ENCODE data around the gene ZBTB21. TPM values are rescaled to one million over a fixed set of nuclear protein-coding genes. Genes with fewer than 3 reads are reported as not detected.

The ZBTB21 gene
- total RNA-seq, 1 donor from 2014 or later: 25.3 TPM

DNA sequence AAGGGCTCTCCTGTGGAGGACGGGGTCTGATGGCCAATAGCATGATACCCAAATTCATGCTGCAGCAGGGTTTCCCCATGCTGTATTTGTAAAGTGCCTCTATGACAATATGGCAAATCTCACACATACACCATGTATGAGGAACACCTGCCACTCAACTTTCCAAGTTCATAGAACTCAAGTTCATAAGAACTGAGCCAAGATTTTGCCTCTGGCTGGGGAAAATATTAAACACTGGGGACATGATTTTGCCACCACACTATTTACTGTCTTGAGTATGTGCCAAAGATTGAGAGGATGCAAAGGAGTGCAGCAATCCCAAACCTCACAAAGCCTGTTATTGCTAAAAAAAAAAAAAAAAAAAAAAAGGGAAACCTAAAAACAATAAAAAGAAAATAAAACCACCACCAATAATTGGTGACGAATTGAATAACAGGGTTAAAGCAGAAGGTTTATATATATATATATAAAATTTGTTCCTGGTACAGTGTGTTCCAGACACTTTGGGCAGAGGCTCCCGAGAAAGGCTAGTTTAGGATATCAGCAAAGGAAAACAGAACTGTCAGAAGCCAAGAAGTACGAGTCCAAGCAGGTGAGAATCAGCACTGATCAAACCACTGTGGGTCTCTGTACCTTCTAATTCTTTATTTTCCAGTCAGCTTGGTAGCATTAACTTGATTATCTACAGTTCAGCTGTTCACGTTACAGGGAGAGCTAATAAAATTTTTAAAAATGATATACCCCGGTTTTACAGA lies 24.3 kb downstream of the ZBTB21 start:
- Histone ChIP-seq H2AFZ (replicated peaks) (no peak overlapping the region), H3K4me3 (no peak overlapping the region), H3K4me2 (no peak overlapping the region), H3K36me3 (no peaks in the 10 kb centered on the region), H3K9me3 (ENCODE audit: low read depth) (no peaks in the 10 kb centered on the region), H3K79me2 (ENCODE audit: low read depth) (no peaks in the 10 kb centered on the region), H3K27ac (no peak overlapping the region), H3K27me3 (no peaks in the 10 kb centered on the region), H3F3A (ENCODE audit: low read depth) (no peaks in the 10 kb centered on the region), H3K9ac (no peak overlapping the region), H4K20me1 (ENCODE audit: low read depth) (no peaks in the 10 kb centered on the region), H3K4me1 (no peaks in the 10 kb centered on the region)
- peaks cover 7% of the 10 kb centered on the region for H3K9me3 Mint-ChIP-seq
- TF ChIP-seq EZH2phosphoT487 (IDR thresholded peaks at IDR 0.05) (no peak), EZH2 (IDR thresholded peaks at IDR 0.05) (no peak)
- TF ChIP-seq, protein P1, sequence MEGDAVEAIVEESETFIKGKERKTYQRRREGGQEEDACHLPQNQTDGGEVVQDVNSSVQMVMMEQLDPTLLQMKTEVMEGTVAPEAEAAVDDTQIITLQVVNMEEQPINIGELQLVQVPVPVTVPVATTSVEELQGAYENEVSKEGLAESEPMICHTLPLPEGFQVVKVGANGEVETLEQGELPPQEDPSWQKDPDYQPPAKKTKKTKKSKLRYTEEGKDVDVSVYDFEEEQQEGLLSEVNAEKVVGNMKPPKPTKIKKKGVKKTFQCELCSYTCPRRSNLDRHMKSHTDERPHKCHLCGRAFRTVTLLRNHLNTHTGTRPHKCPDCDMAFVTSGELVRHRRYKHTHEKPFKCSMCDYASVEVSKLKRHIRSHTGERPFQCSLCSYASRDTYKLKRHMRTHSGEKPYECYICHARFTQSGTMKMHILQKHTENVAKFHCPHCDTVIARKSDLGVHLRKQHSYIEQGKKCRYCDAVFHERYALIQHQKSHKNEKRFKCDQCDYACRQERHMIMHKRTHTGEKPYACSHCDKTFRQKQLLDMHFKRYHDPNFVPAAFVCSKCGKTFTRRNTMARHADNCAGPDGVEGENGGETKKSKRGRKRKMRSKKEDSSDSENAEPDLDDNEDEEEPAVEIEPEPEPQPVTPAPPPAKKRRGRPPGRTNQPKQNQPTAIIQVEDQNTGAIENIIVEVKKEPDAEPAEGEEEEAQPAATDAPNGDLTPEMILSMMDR (IDR thresholded peaks at IDR 0.05): no peak
- DNase-seq (ENCODE audit: low spot score): no peak
- no peaks in the 10 kb centered on the region for H3K4me1 Mint-ChIP-seq
- H3K27ac Mint-ChIP-seq: no peak overlapping the region
- peaks cover 2% of the 10 kb centered on the region for H3K36me3 Mint-ChIP-seq
- no peak overlapping the region for H3K4me3 Mint-ChIP-seq
- peaks cover 2% of the 10 kb centered on the region for H3K27me3 Mint-ChIP-seq (ENCODE audit: insufficient read depth, low read depth)

DNA sequence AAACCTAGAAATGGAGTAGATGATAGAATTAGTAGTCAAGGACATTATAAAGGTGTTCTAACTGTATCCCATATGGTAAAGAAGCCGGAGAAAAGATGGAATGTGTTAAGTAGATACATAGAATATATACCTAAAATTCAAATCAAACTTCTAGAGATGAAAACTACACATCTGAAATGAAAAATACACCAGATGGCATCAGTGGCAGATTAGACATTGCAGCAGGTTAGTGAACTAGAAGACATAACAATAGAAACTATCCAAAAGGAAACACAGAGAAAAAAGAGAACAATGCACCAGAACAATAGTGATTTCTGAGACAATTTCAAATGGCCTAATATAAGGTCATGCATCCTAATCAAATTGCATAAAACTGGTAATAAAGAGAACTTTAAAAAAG lies 26.9 kb downstream of the ZBTB21 start:
- no peak for TF ChIP-seq EZH2phosphoT487 (IDR thresholded peaks at IDR 0.05)
- TF ChIP-seq, protein P1 (IDR thresholded peaks at IDR 0.05): no peak
- no peak for TF ChIP-seq EZH2 (IDR thresholded peaks at IDR 0.05)
- Histone ChIP-seq H3K9me3 (ENCODE audit: low read depth) (peaks cover 3% of the 10 kb centered on the region), H3K4me1 (no peaks in the 10 kb centered on the region), H3K27me3 (no peaks in the 10 kb centered on the region), H3K36me3 (no peaks in the 10 kb centered on the region), H4K20me1 (ENCODE audit: low read depth) (no peaks in the 10 kb centered on the region), H3K4me2 (no peak overlapping the region), H3K4me3 (no peak overlapping the region), H3F3A (ENCODE audit: low read depth) (no peaks in the 10 kb centered on the region), H3K27ac (no peak overlapping the region), H3K9ac (no peak overlapping the region), H2AFZ (replicated peaks) (no peak overlapping the region), H3K79me2 (ENCODE audit: low read depth) (no peaks in the 10 kb centered on the region)
- no peaks in the 10 kb centered on the region for H3K4me1 Mint-ChIP-seq
- no peak for DNase-seq (ENCODE audit: low spot score)
- H3K36me3 Mint-ChIP-seq: peaks cover 2% of the 10 kb centered on the region
- peaks cover 2% of the 10 kb centered on the region for H3K27me3 Mint-ChIP-seq (ENCODE audit: insufficient read depth, low read depth)
- no peak overlapping the region for H3K27ac Mint-ChIP-seq
- no peak overlapping the region for H3K4me3 Mint-ChIP-seq
- peaks cover 16% of the 10 kb centered on the region for H3K9me3 Mint-ChIP-seq

DNA sequence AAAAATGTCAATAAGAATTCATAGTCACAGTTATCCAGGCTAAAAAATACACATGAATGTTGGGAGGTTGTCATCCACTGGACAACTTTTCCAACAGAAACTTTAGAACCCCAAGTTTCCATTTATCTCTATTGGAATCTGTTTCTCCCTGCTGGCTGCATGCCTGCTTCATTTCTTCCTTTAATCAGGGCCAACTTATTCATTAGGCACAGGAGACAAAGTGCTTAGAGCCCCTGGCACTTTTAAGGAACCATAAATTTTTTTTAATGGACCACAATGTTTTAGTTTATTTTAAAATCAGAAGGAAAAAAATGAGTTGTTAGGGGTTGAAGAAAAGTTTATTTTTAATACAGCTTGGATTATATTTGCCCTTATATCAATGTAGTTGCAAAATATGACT lies 29.6 kb downstream of the ZBTB21 start:
- Histone ChIP-seq H3K9me3 (ENCODE audit: low read depth) (peaks cover 3% of the 10 kb centered on the region), H2AFZ (replicated peaks) (no peak overlapping the region), H3K4me3 (no peak overlapping the region), H3K36me3 (no peaks in the 10 kb centered on the region), H3K4me2 (no peak overlapping the region), H3F3A (ENCODE audit: low read depth) (no peaks in the 10 kb centered on the region), H3K9ac (no peak overlapping the region), H3K79me2 (ENCODE audit: low read depth) (no peaks in the 10 kb centered on the region), H3K27me3 (no peaks in the 10 kb centered on the region), H3K4me1 (no peaks in the 10 kb centered on the region), H3K27ac (no peak overlapping the region), H4K20me1 (ENCODE audit: low read depth) (no peaks in the 10 kb centered on the region)
- Mint-ChIP-seq H3K9me3 (peaks cover 16% of the 10 kb centered on the region), H3K4me1 (no peaks in the 10 kb centered on the region), H3K4me3 (no peak overlapping the region), H3K27me3 (ENCODE audit: insufficient read depth, low read depth) (peaks cover 2% of the 10 kb centered on the region), H3K27ac (no peak overlapping the region), H3K36me3 (peaks cover 2% of the 10 kb centered on the region)
- DNase-seq (ENCODE audit: low spot score): no peak
- TF ChIP-seq EZH2phosphoT487 (IDR thresholded peaks at IDR 0.05) (no peak), EZH2 (IDR thresholded peaks at IDR 0.05) (no peak)

DNA sequence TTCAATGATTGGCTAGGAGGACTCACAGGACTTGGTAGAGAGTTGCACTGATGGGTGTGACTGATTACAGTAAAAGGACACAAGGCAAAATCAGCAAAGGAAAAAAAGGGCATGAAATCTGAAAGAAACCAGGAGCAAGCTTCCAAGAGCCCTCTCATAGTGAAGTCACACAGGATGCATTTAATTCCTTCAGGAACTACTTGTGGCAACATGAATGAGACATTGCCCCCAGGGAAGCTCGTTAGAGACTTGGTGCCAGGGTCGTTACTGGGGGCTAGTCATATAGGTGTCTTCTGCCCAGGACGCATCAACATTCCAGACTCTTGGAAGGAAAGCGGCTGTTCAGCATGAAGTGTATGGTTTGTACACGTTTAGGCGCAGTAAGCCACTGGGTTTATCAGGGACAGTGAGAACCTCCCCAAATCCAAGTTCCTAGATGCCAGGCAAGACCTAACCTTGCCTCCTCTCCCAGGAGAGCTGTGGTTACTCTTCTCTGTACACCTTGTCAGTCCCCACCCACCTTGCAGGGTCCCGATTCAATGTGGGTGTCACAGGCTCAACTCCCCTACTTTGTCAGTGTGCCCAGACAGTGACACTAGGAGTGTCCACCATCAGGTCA lies 30.3 kb downstream of the ZBTB21 start:
- Mint-ChIP-seq H3K4me3 (no peak overlapping the region), H3K27ac (no peak overlapping the region), H3K4me1 (no peaks in the 10 kb centered on the region), H3K9me3 (peaks cover 16% of the 10 kb centered on the region), H3K27me3 (ENCODE audit: insufficient read depth, low read depth) (no peaks in the 10 kb centered on the region), H3K36me3 (peaks cover 2% of the 10 kb centered on the region)
- H3K4me2 ChIP-seq: no peak overlapping the region
- no peaks in the 10 kb centered on the region for H3F3A ChIP-seq (ENCODE audit: low read depth)
- no peaks in the 10 kb centered on the region for H4K20me1 ChIP-seq (ENCODE audit: low read depth)
- no peaks in the 10 kb centered on the region for H3K36me3 ChIP-seq
- DNase-seq (ENCODE audit: low spot score): no peak
- no peaks in the 10 kb centered on the region for H3K27me3 ChIP-seq
- no peak overlapping the region for H3K9ac ChIP-seq
- no peak overlapping the region for H3K4me3 ChIP-seq
- no peak overlapping the region for H2AFZ ChIP-seq (replicated peaks)
- H3K79me2 ChIP-seq (ENCODE audit: low read depth): no peaks in the 10 kb centered on the region
- H3K27ac ChIP-seq: no peak overlapping the region
- no peaks in the 10 kb centered on the region for H3K4me1 ChIP-seq
- TF ChIP-seq, protein P1 (IDR thresholded peaks at IDR 0.05): no peak
- TF ChIP-seq EZH2 (IDR thresholded peaks at IDR 0.05) (no peak), EZH2phosphoT487 (IDR thresholded peaks at IDR 0.05) (no peak)
- H3K9me3 ChIP-seq (ENCODE audit: low read depth): peaks cover 3% of the 10 kb centered on the region

Measured in neural progenitor cell (in vitro differentiated cells).